Mucosa of stomach (tissue), 1 donor: Measurements from ENCODE around the gene BTD.
"Not testable (repeated sequence)": the region's sequence is repeated elsewhere in the genome, so short reads cannot be mapped to it uniquely, and the experiment has no call there.

Source experiments
- H3K27me3 ChIP-seq: one replicate; pipeline ENCODE4 v1.7.0; 2013; ENCODE audit warnings: mild to moderate bottlenecking, low read length; ENCODE audit not compliant: control insufficient read depth, insufficient read depth
- H3K36me3 ChIP-seq: one replicate; pipeline ENCODE4 v1.7.0; 2013; ENCODE audit warnings: low read length; ENCODE audit not compliant: control insufficient read depth, insufficient read depth
- H3K4me1 ChIP-seq: one replicate; pipeline ENCODE4 v1.7.0; 2013; ENCODE audit warnings: mild to moderate bottlenecking, low read length; ENCODE audit not compliant: control insufficient read depth, insufficient read depth
- H3K4me3 ChIP-seq: one replicate; pipeline ENCODE4 v1.7.0; 2013; ENCODE audit warnings: low read length
- H3K9ac ChIP-seq: one replicate; pipeline ENCODE4 v1.7.0; 2013; ENCODE audit warnings: mild to moderate bottlenecking, low read length, moderate library complexity
- H3K9me3 ChIP-seq: one replicate; pipeline ENCODE4 v1.7.0; 2013; ENCODE audit warnings: mild to moderate bottlenecking, low read length, moderate library complexity; ENCODE audit not compliant: control insufficient read depth
- donor health status: Pancreatic carcinoma.

Gene BTD

GRCh38 chr3:15579051-15579450 lies 22.5 kb upstream of the BTD start:
- Histone ChIP-seq H3K36me3 (no peaks in the 10 kb centered on the region), H3K27me3 (no peaks in the 10 kb centered on the region), H3K4me1 (no peaks in the 10 kb centered on the region), H3K4me3 (no peak overlapping the region), H3K9ac (no peak overlapping the region), H3K9me3 (no peaks in the 10 kb centered on the region)

- Histone ChIP-seq H3K4me1 (no peaks in the 10 kb centered on the region), H3K27me3 (no peaks in the 10 kb centered on the region), H3K36me3 (peaks cover 15% of the 10 kb centered on the region), H3K9ac (no peak overlapping the region), H3K4me3 (no peak overlapping the region), H3K9me3 (no peaks in the 10 kb centered on the region)
Measured at GRCh38 chr3:15581471-15582394, 19.8 kb upstream of the BTD start.

GRCh38 chr3:15585111-15585845 lies 16.3 kb upstream of the BTD start:
- H3K4me1 ChIP-seq: no peaks in the 10 kb centered on the region
- H3K36me3 ChIP-seq: peaks cover 15% of the 10 kb centered on the region
- no peaks in the 10 kb centered on the region for H3K27me3 ChIP-seq
- H3K9ac ChIP-seq: no peak overlapping the region
- H3K4me3 ChIP-seq: no peak overlapping the region
- H3K9me3 ChIP-seq: no peaks in the 10 kb centered on the region

- no peaks in the 10 kb centered on the region for H3K9me3 ChIP-seq
- no peak overlapping the region for H3K4me3 ChIP-seq
- no peaks in the 10 kb centered on the region for H3K27me3 ChIP-seq
- H3K9ac ChIP-seq: no peak overlapping the region
- peaks cover 5% of the 10 kb centered on the region for H3K36me3 ChIP-seq
- no peaks in the 10 kb centered on the region for H3K4me1 ChIP-seq
Measured at GRCh38 chr3:15591242-15591641, 10.3 kb upstream of the BTD start.

- H3K9ac ChIP-seq: no peak overlapping the region
- H3K4me3 ChIP-seq: no peak overlapping the region
- no peaks in the 10 kb centered on the region for H3K36me3 ChIP-seq
- H3K27me3 ChIP-seq: no peaks in the 10 kb centered on the region
- no peaks in the 10 kb centered on the region for H3K4me1 ChIP-seq
- H3K9me3 ChIP-seq: no peaks in the 10 kb centered on the region
Measured at GRCh38 chr3:15591928-15592327, 9.6 kb upstream of the BTD start.

- no peak overlapping the region for H3K9ac ChIP-seq
- no peaks in the 10 kb centered on the region for H3K36me3 ChIP-seq
- H3K4me1 ChIP-seq: no peaks in the 10 kb centered on the region
- H3K27me3 ChIP-seq: no peaks in the 10 kb centered on the region
- no peaks in the 10 kb centered on the region for H3K9me3 ChIP-seq
- H3K4me3 ChIP-seq: no peak overlapping the region
Measured at GRCh38 chr3:15592968-15593367, 8.6 kb upstream of the BTD start.

- Histone ChIP-seq H3K9me3 (no peaks in the 10 kb centered on the region), H3K9ac (no peak overlapping the region), H3K4me1 (peaks cover 7% of the 10 kb centered on the region), H3K36me3 (no peaks in the 10 kb centered on the region), H3K4me3 (no peak overlapping the region), H3K27me3 (no peaks in the 10 kb centered on the region)
Measured at GRCh38 chr3:15595955-15596354, 5.6 kb upstream of the BTD start.

GRCh38 chr3:15601046-15601398 lies 523 bp upstream of the BTD start:
- peak overlapping the region; percentile 85 for H3K9ac ChIP-seq

GRCh38 chr3:15602146-15602536 lies 596 bp downstream of the BTD start:
- H3K27me3 ChIP-seq: no peaks in the 10 kb centered on the region
- H3K4me3 ChIP-seq: peak overlapping the region; percentile 82
- H3K36me3 ChIP-seq: no peaks in the 10 kb centered on the region
- H3K4me1 ChIP-seq: peaks cover 35% of the 10 kb centered on the region
- peak overlapping the region; percentile 85 for H3K9ac ChIP-seq
- no peaks in the 10 kb centered on the region for H3K9me3 ChIP-seq

More at GRCh38 chr3:15601046-15601398, 523 bp upstream of the BTD start:
- no peaks in the 10 kb centered on the region for H3K9me3 ChIP-seq
- H3K4me1 ChIP-seq: peaks cover 27% of the 10 kb centered on the region
- no peaks in the 10 kb centered on the region for H3K27me3 ChIP-seq
- H3K36me3 ChIP-seq: no peaks in the 10 kb centered on the region
- H3K4me3 ChIP-seq: peak overlapping the region; percentile 82

- not testable (repeated sequence) for H3K4me3 ChIP-seq, H3K27me3 ChIP-seq, H3K9me3 ChIP-seq, H3K36me3 ChIP-seq, H3K9ac ChIP-seq
- H3K4me1 ChIP-seq: peaks cover 42% of the 10 kb centered on the region
Measured at GRCh38 chr3:15602816-15603215, 1.3 kb downstream of the BTD start.

GRCh38 chr3:15604584-15604983 lies 3.0 kb downstream of the BTD start:
- H3K27me3 ChIP-seq, H3K9ac ChIP-seq, H3K4me3 ChIP-seq, H3K9me3 ChIP-seq, H3K36me3 ChIP-seq: not testable (repeated sequence)
- H3K4me1 ChIP-seq: peaks cover 59% of the 10 kb centered on the region

GRCh38 chr3:15606434-15606891 lies 4.9 kb downstream of the BTD start:
- no peak overlapping the region for H3K9ac ChIP-seq
- peaks cover 62% of the 10 kb centered on the region for H3K4me1 ChIP-seq

More at GRCh38 chr3:15606434-15606891, 4.9 kb downstream of the BTD start:
- no peaks in the 10 kb centered on the region for H3K27me3 ChIP-seq
- H3K36me3 ChIP-seq: no peaks in the 10 kb centered on the region
- no peaks in the 10 kb centered on the region for H3K9me3 ChIP-seq
- no peak overlapping the region for H3K4me3 ChIP-seq
